Uterus (tissue), 2 donors: ENCODE data around the gene MBP.

Experiments used
- POLR2A ChIP-seq, 2 donors: fragments of 450-650 bp; IDR thresholded peaks; one replicate each; pipeline ENCODE4 v1.6.1; 2016; ENCODE audit warnings: antibody characterized with exemption in 2 of 2, mild to moderate bottlenecking in 1 of 2, moderate library complexity in 1 of 2
- TF ChIP-seq, protein P1 (sequence below), 4 experiments: fragments of 200-600 bp in 2 of 4; fragments of 450-650 bp in 2 of 4; sonication (generic) in 2 of 4; IDR thresholded peaks; one replicate each; pipeline ENCODE4 v1.5.1; 2016 to 2019; ENCODE audit warnings: antibody characterized with exemption in 4 of 4, mild to moderate bottlenecking in 2 of 4, moderate library complexity in 1 of 4

DNA sequence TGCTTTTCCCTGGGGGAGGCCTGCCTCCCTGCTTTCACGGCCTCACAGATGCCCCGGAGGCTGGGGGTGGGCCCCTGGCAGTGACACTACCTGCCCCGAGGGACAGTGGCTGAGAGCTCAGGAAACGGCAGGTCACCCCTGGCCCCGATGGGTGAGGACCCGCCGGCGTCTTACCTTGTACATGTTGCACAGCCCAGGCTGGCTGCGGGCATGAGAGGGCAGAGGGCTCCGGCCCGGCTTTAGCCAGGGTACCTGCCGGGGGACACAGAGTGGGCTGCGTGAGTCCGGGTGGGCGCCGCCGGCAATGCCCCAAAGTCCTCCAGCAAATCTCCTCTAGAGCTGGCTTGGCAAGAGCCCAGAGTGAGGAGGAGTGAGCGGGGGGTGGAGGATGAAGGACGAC is 122.9 kb downstream of the MBP start:
- TF ChIP-seq, protein P1, sequence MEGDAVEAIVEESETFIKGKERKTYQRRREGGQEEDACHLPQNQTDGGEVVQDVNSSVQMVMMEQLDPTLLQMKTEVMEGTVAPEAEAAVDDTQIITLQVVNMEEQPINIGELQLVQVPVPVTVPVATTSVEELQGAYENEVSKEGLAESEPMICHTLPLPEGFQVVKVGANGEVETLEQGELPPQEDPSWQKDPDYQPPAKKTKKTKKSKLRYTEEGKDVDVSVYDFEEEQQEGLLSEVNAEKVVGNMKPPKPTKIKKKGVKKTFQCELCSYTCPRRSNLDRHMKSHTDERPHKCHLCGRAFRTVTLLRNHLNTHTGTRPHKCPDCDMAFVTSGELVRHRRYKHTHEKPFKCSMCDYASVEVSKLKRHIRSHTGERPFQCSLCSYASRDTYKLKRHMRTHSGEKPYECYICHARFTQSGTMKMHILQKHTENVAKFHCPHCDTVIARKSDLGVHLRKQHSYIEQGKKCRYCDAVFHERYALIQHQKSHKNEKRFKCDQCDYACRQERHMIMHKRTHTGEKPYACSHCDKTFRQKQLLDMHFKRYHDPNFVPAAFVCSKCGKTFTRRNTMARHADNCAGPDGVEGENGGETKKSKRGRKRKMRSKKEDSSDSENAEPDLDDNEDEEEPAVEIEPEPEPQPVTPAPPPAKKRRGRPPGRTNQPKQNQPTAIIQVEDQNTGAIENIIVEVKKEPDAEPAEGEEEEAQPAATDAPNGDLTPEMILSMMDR (IDR thresholded peaks at IDR 0.05) = no peak
- no peak for TF ChIP-seq POLR2A (IDR thresholded peaks at IDR 0.05)
